ENCODE measurements around the gene COQ3.
A peak's percentile ranks its signal among the peaks of the same experiment; 100 is the strongest.
"Not testable (repeated sequence)": the region's sequence is repeated elsewhere in the genome, so short reads cannot be mapped to it uniquely, and the experiment has no call there.

Gene COQ3

DNA sequence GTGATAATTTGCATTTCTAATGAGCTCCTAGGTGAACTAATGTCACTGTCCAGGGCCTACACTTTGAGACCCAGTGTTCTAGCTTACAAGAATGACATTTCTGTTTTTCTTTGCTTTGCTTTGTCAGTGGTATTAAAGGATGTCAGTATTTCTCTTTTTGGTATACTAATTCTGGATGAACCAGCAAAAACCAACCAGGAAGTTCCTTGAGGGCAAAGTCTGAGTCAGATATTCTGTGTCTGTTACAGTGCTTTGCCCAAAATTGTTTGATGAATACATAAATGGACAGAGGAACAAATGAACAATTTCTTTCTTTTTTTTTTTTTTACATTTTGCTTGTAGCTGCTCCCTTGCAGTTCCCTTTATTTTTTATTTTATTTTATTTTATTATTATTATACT is 15.4 kb downstream of the COQ3 start:
- no peak for DNase-seq (ENCODE audit: low read depth)

DNA sequence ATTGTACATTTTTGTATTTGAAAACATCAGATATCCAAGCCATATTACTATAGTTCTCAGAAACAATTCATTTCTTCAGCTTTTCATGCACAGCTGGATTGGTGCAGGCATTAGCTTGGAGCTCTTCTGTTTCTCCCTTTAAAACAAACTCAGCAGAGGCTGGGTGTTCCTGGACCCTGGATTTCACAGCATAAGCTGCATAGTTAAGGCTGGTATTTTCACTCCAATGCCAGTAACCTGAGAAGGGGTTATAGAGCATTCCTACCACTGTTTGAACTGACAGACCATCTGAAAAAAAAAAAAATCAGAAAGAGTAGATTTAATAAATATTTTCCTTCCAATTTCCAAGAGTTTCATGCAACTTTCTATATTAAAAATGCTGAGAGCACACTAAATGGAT is 24.5 kb downstream of the COQ3 start:
- DNase-seq (ENCODE audit: low read depth) = no peak

DNA sequence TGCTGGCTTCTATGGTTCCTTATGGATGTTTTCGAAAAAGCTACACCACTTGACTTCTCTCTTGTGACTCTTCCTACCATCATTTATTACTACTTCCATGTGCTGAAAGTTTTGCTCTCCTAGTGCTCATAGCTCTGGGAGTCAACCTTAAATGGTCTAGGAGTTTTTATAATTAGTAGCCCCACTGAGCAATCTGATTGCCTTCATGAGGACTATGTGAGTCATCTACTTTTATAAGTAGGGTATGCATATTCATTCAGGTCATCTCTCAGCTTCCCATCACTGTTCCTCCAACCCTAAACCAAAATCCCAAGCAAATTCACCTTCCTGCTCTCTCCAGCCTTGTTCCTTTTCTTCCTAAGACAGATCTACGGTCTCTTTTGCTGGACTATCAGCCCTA is 27.1 kb downstream of the COQ3 start:
- no peak for DNase-seq (ENCODE audit: low read depth)

GRCh38 chr6:99364026-99364425 is 30.0 kb downstream of the COQ3 start:
- no peak for DNase-seq (ENCODE audit: low read depth)

- no peak for DNase-seq (ENCODE audit: low read depth)
Measured at GRCh38 chr6:99362678-99363268, 31.2 kb downstream of the COQ3 start.

GRCh38 chr6:99359800-99360199 is 34.2 kb downstream of the COQ3 start:
- DNase-seq (ENCODE audit: low read depth) = no peak

DNA sequence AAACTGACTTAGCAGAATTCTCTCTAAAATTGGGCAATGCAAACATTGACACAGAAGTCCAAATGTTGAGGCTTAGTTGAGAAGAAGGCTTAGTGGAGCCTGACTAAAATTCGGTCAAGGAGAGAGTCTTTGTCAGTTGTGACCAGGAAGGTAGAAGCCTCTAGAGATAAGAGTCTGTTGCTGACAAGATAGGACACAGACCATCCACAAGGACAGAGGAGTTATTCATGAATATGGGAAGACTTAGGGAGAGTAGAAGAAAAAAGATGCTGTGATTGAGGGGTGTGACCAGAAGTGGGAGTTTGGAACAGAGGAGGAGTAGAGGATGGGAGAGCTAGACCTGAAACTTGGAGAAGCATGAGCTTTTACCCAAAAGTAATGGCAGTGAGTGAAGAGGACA is 37.4 kb downstream of the COQ3 start:
- DNase-seq (ENCODE audit: low read depth) = no peak

- DNase-seq (ENCODE audit: low read depth) = no peak
Measured at GRCh38 chr6:99354983-99355382, 39.0 kb downstream of the COQ3 start.

GRCh38 chr6:99353126-99353525 is 40.9 kb downstream of the COQ3 start:
- no peak for DNase-seq (ENCODE audit: low read depth)

- DNase-seq (ENCODE audit: low read depth) = no peak
Measured at GRCh38 chr6:99350573-99350972, 43.4 kb downstream of the COQ3 start.

- no peak for DNase-seq (ENCODE audit: low read depth)
Measured at GRCh38 chr6:99349171-99350141, 44.5 kb downstream of the COQ3 start, which contains the start of gene FAXC. TSS of gene FAXC (minus strand) at chr6:99349674. CDS start at chr6:99349372, 302 bp downstream.

DNA sequence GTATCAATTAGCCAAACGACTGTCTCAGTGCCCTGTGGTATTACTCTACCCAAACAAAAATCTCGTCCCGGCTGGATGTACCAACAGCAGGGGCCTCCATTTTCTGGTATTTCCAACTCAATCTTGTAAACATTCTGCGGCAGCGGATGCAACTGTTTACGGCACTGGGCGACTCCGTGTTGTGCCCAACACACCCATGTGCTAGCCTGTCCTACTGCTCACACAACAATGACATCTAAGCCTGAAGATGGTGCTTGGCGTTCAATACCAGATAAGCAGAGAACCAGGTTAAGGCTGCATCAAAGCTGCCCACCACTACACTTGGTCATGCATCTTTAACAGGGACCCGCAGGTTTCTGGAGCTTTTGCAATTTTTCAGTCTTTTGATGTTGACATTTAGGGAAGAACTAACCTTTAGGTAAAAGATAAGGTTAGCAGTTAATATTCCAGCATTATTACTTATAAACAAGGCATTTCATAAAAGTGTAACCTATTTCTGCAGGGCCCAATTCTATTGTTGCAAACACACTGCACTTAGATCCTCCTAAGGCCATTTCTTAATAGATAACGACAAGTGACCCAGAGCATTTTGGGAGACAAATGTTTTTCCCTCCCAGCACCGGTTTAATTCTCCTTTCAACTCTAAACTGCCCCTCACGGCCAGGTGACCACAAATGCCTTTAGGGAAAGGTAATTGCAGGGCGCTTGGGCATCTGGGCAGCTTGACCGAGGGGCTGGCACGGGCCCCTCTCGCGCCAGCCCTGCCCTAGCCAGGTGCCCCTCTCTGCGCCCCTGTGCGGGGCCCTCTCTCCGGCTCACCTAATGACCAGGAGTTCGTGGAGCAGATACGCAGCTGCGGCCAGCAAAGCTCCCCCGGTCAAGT is 45.5 kb downstream of the COQ3 start:
- no peak for DNase-seq (ENCODE audit: low read depth)

GRCh38 chr6:99347804-99348203 is 46.2 kb downstream of the COQ3 start:
- no peak for DNase-seq (ENCODE audit: low read depth)

DNA sequence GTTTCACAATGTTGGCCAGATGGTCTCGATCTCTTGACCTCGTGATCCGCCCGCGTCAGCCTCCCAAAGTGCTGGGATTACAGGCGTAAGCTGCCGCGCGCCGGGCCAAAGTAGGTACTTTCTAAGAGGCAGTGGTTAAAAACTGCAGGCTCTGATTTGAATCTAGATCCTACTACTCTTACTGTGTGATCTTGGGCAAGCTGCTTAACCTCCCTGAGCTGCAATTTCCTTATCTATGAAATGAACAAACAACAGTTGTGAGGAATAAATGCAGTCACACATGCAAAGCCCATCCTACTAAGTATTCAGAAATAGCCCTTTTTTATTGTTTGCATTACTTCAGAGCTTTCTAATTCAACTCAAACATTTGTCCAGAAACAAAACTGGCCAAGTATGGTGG is 47.4 kb downstream of the COQ3 start:
- no peak for DNase-seq (ENCODE audit: low read depth)

DNA sequence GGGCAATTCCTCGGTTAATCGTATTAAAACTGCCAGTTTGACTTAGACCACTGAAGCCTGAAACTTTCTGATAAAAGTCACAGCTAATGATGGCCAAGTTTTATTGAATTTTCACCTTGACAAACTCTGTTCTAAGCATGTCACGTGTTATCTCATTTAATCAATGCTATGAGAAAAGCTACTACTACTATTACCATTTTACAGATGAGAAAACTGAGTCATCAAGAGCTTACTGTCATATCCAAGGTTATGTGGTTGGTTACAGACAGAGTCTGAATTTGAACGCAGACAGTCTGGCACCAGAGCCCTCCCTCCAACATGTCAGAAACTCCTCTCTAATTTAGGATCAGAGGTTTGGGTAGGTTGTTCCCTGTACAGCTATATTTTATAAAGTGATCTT is 48.8 kb downstream of the COQ3 start:
- no peak for DNase-seq (ENCODE audit: low read depth)

DNA sequence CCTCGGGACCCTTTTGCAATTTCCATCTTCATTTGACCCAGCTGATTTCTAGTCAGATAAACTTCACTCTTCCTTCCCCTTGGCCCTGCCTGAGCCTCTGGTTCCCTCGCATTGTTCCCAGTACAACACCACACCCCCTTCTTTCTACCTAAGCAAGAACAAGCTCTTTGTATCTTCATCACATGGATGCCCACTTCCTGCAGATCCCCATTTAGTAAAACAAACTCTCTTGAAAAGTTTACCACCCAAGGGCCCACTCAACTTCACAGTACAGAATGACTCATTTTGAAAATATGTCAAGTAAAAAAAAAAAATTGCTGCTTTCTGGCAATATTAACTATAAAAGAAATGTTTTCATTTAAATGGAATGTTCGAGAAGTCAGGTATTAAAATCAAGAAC is 49.7 kb downstream of the COQ3 start:
- no peak for DNase-seq (ENCODE audit: low read depth)

DNA sequence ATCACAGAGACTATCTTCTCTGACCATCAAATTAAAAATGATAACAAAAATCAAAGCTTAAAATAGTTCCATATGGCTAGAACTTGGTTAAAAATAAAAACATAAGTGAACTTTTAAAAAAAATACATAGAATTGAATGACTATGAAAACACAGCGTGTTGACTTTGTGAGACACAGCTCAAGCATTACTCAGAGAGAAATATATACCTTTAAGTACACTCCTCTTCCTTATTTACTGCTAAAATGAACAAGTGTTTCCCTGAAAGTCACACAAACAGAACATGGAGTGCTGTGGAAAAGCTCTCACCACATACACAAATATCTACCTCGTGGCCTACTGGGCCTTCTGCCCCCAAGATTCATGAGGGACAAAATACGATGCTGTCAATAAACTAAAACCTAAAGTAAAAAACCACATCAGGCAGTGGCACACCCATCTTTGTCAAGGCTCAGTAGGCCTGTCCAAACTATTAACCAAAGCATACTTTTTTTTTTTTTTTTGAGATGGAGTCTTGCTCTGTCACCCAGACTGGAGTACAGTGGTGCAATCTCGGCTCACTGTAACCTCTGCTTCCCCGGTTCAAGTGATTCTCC is 52.0 kb downstream of the COQ3 start:
- DNase-seq (ENCODE audit: low read depth) = no peak

DNA sequence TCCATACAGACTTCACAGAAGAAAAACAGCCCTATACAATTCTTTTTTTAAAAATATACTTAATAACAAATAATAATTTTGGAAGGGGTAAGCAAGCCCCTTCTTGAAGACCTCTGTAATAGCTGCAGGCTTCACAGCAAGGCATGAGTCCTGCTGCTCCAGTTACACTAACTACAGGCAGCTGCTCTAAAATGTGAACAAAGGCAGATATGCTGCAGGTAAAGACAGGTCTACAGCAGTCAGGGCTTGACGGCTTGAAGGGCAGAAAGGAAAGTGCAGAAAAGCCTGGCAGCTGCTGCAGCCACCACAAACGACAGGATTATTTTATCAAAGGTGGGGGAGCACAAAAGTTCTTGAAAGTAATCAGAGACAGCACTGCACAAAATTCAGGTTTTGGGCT is 55.8 kb downstream of the COQ3 start:
- no peak for DNase-seq (ENCODE audit: low read depth)

DNA sequence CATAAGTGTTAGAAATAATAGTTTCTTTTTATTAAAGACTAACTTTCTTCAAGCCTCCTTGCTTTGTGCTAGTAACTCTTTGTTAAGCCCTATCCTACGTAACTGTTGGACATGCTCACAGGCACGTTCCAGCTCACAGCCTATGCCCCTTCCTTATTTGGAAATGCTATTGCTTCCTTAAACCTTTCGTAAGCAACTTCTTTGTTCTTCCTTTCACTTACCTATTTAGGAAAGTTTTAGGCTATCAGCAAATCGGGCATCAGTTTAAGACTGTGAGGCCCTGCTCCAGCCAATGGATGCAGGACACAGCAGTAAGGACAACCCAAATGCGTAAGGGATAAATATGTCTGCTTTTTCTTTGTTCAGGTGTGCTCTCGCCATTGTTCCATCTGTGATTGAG is 58.7 kb downstream of the COQ3 start:
- not testable (repeated sequence) for DNase-seq (ENCODE audit: low read depth)

DNA sequence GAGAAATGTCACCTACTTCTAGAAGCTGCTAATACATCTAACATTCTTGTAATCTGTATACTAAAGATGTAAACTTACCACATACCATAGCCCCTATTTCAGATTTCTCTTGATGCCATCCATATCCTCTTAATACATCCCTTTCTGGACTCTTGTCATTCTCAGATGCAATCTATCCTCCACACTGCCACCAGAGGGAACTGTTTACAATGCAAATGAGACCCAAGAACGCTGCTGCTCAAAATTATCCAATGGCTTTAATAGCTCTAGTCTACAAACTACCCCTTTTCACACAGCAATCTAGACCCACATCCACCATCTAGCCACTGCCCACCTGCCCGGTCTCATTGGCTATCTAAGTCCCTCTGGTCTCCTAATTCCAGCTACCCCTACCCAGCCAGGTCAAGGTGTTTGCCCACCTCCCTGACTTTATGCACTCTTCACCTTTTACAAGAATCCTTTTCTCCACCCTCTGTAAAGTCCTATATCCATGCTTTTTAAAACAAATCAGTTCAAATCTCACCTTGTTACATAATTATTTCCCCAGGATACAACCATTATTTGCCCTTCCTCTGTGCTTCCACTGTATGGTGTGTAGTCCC is 59.4 kb downstream of the COQ3 start:
- DNase-seq (ENCODE audit: low read depth) = peak; percentile 12

DNA sequence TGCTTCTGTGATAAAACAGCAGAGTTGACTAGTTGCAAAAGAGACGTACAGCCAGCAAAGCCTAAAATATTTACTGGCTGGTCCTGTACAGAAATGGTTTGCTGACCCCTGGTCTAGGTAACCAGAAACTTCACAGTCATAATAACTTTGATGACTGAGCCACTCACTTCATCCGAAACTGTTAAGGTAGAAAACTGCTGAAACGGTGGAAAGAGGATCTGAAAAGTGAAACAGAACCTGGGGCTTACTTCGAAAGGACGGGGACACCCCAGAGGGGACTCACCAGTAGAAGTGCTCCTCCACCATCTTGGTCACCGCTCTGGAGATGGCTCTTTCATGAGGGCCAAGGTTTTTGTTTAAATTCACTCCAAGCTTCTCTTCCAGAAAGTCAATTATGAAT is 60.9 kb downstream of the COQ3 start:
- DNase-seq (ENCODE audit: low read depth) = no peak

DNA sequence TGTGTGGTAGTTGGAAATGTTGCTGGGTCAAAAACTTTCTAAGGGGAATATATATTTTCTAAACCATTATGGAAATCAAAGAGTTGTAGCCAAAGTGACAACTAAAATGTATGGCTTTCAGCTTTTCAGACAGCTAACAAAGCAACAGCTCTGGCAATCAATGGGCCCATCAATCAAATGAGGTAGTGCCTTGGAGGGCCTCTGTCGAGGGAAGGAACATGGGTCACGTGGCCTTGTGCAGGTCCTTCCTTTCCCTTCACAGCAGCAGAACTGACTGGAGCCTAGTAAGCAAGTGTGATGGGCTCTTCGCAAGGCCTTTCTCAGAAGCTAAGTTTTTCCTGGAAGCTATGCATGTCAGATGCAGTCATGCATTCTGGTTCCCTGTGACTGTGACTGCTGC is 62.5 kb downstream of the COQ3 start:
- DNase-seq (ENCODE audit: low read depth) = no peak

All from CMK (cell line).